ENCODE results near the gene PINK1. TPM values are rescaled to one million over a fixed set of nuclear protein-coding genes. Genes with fewer than 3 reads are reported as not detected.

Gene PINK1
- total RNA-seq, 1 experiment from 2014 or later = 17.0 TPM

DNA sequence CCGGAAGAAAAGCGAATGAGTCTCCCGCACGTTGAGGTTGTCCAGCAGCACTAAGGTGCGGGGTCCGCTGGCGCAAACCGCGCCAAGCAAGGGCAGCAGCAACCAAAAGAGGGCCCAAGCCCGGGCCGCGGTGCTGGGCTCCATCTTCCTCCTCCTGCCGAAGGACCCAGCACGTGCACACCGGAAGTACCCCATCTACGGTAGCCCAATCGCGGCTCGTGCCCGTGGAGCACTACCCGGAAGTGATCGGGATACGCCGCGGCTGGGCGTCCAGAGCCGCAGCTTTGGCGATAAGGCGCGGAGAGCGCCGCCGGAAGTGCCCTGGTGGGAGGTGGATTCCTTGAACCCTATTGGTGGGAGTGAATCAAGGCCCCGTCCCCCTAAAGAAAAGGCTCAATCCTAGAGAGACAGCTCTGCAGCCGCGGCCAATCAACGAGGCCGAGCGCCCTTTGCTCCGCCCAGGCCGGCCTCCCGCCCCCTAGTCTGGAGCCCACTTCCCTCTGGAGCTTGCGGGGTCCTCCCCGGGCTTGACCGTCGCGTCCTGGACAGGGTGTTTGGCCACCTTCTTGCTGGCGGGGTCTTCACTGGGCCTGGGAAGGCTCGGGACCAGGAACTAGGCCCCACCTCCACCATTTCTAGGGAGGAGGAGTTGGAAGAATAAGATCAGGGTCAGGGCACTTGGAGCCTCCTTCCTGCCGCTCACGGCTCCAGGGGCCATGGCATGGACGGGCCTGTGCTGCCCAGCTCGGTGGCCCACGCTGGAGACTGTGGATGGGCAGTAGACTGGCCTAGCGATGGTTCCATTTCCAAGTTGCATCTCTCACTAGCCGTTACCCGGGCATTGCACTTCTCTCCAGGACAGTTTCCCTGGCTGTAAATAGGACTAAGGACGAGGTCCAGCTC lies 28.2 kb downstream of the PINK1 start, which contains the start of gene DDOST:
Gene DDOST, minus strand, starts transcription at position 163 of the 903 bp plus-strand sequence. Its CDS starts 19 bp downstream, at position 144.
- TF ChIP-seq, protein P1, sequence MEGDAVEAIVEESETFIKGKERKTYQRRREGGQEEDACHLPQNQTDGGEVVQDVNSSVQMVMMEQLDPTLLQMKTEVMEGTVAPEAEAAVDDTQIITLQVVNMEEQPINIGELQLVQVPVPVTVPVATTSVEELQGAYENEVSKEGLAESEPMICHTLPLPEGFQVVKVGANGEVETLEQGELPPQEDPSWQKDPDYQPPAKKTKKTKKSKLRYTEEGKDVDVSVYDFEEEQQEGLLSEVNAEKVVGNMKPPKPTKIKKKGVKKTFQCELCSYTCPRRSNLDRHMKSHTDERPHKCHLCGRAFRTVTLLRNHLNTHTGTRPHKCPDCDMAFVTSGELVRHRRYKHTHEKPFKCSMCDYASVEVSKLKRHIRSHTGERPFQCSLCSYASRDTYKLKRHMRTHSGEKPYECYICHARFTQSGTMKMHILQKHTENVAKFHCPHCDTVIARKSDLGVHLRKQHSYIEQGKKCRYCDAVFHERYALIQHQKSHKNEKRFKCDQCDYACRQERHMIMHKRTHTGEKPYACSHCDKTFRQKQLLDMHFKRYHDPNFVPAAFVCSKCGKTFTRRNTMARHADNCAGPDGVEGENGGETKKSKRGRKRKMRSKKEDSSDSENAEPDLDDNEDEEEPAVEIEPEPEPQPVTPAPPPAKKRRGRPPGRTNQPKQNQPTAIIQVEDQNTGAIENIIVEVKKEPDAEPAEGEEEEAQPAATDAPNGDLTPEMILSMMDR (conservative IDR thresholded peaks at IDR 0.05) = peak; percentile 58; the same call in 2 of the 3 replicates
- H3K18ac ChIP-seq (ENCODE audit: insufficient read length, low read depth, low read length) = peak within 1 kb of the TSS; percentile 50
- H4K20me1 ChIP-seq (ENCODE audit: control insufficient read depth, insufficient read depth, insufficient read length) = no peaks in the 10 kb centered on the region
- no peaks in the 10 kb centered on the region for H3K27me3 Mint-ChIP-seq (ENCODE audit: low read depth)
- no peaks in the 10 kb centered on the region for H3K9me3 Mint-ChIP-seq
- no peak within 1 kb of the TSS for H3T11ph ChIP-seq (ENCODE audit: low read length)
- no peak within 1 kb of the TSS for H3K4ac ChIP-seq (ENCODE audit: low read depth, low read length)
- peaks cover 5% of the 10 kb centered on the region for H3K23me2 ChIP-seq (ENCODE audit: insufficient read length, low read depth, low read length, poor library complexity, severe bottlenecking)
- no peak within 1 kb of the TSS for H2BK5ac ChIP-seq (ENCODE audit: insufficient read length, low read length)
- no peak within 1 kb of the TSS for H2BK15ac ChIP-seq (ENCODE audit: low read depth, low read length)
- no peak within 1 kb of the TSS for H4K8ac ChIP-seq (replicated peaks; ENCODE audit: insufficient read length, low read depth, low read length)
- H2BK12ac ChIP-seq (ENCODE audit: insufficient read length, low read depth, low read length) = no peak within 1 kb of the TSS
- peaks cover 19% of the 10 kb centered on the region for H3K79me2 ChIP-seq (ENCODE audit: insufficient read depth, low read length)
- no peaks in the 10 kb centered on the region for H3K27me3 ChIP-seq (ENCODE audit: insufficient read depth, low read length)
- H3K4me2 ChIP-seq (ENCODE audit: insufficient read depth, insufficient read length, low read length) = peak within 1 kb of the TSS; percentile 98
- peak within 1 kb of the TSS; percentile 99 to 100 for H3K4me3 Mint-ChIP-seq
- peak within 1 kb of the TSS; percentile 91 for H3K9ac ChIP-seq (ENCODE audit: extremely low read depth, insufficient read length, low read length)
- H3K79me1 ChIP-seq (ENCODE audit: insufficient read depth, low read depth, low read length, poor library complexity, severe bottlenecking) = peaks cover 7% of the 10 kb centered on the region
- no peak within 1 kb of the TSS for H3K27ac ChIP-seq (ENCODE audit: insufficient read length, low read depth, low read length)
- no peak within 1 kb of the TSS for H3K56ac ChIP-seq (ENCODE audit: insufficient read length, low read depth, low read length)
- H2BK20ac ChIP-seq (ENCODE audit: low read depth, low read length, poor library complexity, severe bottlenecking) = no peak within 1 kb of the TSS
- H3K27ac Mint-ChIP-seq = peak within 1 kb of the TSS; percentile 95 to 99 (median 98)
- H2AFZ ChIP-seq (ENCODE audit: low read length) = no peak within 1 kb of the TSS
- H4K5ac ChIP-seq (ENCODE audit: insufficient read length, low read depth, low read length) = no peak within 1 kb of the TSS
- H2BK120ac ChIP-seq (ENCODE audit: low read depth, low read length, poor library complexity, severe bottlenecking) = no peak within 1 kb of the TSS
- H3K14ac ChIP-seq (ENCODE audit: insufficient read depth, low read length) = peak within 1 kb of the TSS; percentile 22; the same call in 1 of the 2 replicates
- H4K91ac ChIP-seq (ENCODE audit: insufficient read length, low read depth, low read length) = no peak within 1 kb of the TSS
- H3K4me1 Mint-ChIP-seq = peaks cover 24% of the 10 kb centered on the region in 2 experiments
- peaks cover 2% of the 10 kb centered on the region; the same call in 1 of the 2 replicates for H3K4me1 ChIP-seq (ENCODE audit: insufficient read depth, low read length)
- H3K36me3 Mint-ChIP-seq (ENCODE audit: insufficient read depth in 1 of 3, low read depth in 3 of 3) = peaks cover 8 to 28% (median 26%) of the 10 kb centered on the region in 3 experiments
- no peaks in the 10 kb centered on the region for H3K9me3 ChIP-seq (ENCODE audit: control insufficient read depth, low read depth, low read length)
- no CpG with 5 or more reads among the region's 58 CpGs for WGBS (ENCODE audit: extremely low coverage, insufficient read length, low lambda C conversion rate)
- H3K23ac ChIP-seq (ENCODE audit: insufficient read length, low read depth, low read length) = no peak within 1 kb of the TSS
- H2AK5ac ChIP-seq (ENCODE audit: insufficient read length, low read length) = no peak within 1 kb of the TSS
- peak; percentile 99 for DNase-seq
